IMR-90 (cell line): ENCODE measurements around the gene ABCB9. TPM values are rescaled to one million over a fixed set of nuclear protein-coding genes. Genes with fewer than 3 reads are reported as not detected.
"Not testable (repeated sequence)": the region's sequence is repeated elsewhere in the genome, so short reads cannot be mapped to it uniquely, and the experiment has no call there.

Experiments
- ATAC-seq: fragments of 200-7000 bp; cut with Tn5 transposase; 2 replicates; pipeline ENCODE4 v1.9.1; 2020; ENCODE audit warnings: low read depth, mild to moderate bottlenecking, moderate library complexity
- BruUV-seq: library from RNA; stranded (reverse); fragments of 400-500 nt; replicated peaks from 2 replicates; lab custom pipeline; 2021; lab: Mats Ljungman, UMichigan
- CTCF ChIA-PET: fragments of 300-600 bp; formaldehyde crosslinking; extraction: SDS; loops from one replicate; lab custom pipeline; 2021; ENCODE audit warnings: antibody characterized with exemption; lab: Yijun Ruan, JAX
- POLR2A ChIA-PET: fragments of 300-600 bp; sonication (Branson Sonifier 250); formaldehyde crosslinking; loops from one replicate; lab custom pipeline; 2022; ENCODE audit warnings: antibody characterized with exemption; ENCODE audit not compliant: unreplicated experiment; lab: Charles Lee
- DNase-seq: peaks from one replicate; pipeline ENCODE4 v3.0.0; 2013
- H2AFZ ChIP-seq: replicated peaks from 2 replicates; pipeline ENCODE3; 2013; ENCODE audit warnings: low read length, mild to moderate bottlenecking; ENCODE audit not compliant: poor library complexity
- H2AK5ac ChIP-seq: 2 replicates; pipeline ENCODE4 v1.6.1; 2013; ENCODE audit warnings: low read depth, low read length, inconsistent platforms
- H2AK9ac ChIP-seq: replicated peaks from 2 replicates; pipeline ENCODE3; 2013; ENCODE audit warnings: mild to moderate bottlenecking, low read depth, low read length, moderate library complexity; ENCODE audit not compliant: poor library complexity
- H2BK120ac ChIP-seq: 2 replicates; pipeline ENCODE4 v1.6.1; 2013; ENCODE audit warnings: low read depth, low read length, inconsistent platforms
- H2BK15ac ChIP-seq: 3 replicates; pipeline ENCODE4 v1.6.1; 2013; ENCODE audit warnings: low read depth, low read length, inconsistent platforms
- H2BK20ac ChIP-seq: 2 replicates; pipeline ENCODE4 v1.6.1; 2013; ENCODE audit warnings: low read depth, mild to moderate bottlenecking, inconsistent platforms, low read length, moderate library complexity
- H2BK5ac ChIP-seq: 2 replicates; pipeline ENCODE4 v1.6.1; 2013; ENCODE audit warnings: mild to moderate bottlenecking, low read depth, low read length, inconsistent platforms; ENCODE audit not compliant: poor library complexity, severe bottlenecking
- H3K14ac ChIP-seq: replicated peaks from 2 replicates; pipeline ENCODE4 v1.6.1; 2013; ENCODE audit warnings: low read depth, low read length, inconsistent platforms
- H3K18ac ChIP-seq: 2 replicates; pipeline ENCODE4 v1.6.1; 2013; ENCODE audit warnings: low read depth, low read length, control low read depth
- H3K23ac ChIP-seq: 2 replicates; pipeline ENCODE4 v1.6.1; 2013; ENCODE audit warnings: low read depth, low read length, inconsistent platforms
- H3K27ac ChIP-seq: 2 replicates; pipeline ENCODE4 v1.5.1; 2013; ENCODE audit warnings: mild to moderate bottlenecking, control low read depth, low read length; ENCODE audit not compliant: insufficient read depth
- H3K27me3 ChIP-seq: 2 replicates; pipeline ENCODE4 v1.6.1; 2013; ENCODE audit warnings: low read length; ENCODE audit not compliant: control insufficient read depth, insufficient read depth
- H3K36me3 ChIP-seq: 2 replicates; pipeline ENCODE4 v1.6.1; 2013; ENCODE audit warnings: low read length, mixed read lengths; ENCODE audit not compliant: control insufficient read depth, insufficient read depth
- H3K4ac ChIP-seq: 2 replicates; pipeline ENCODE4 v1.6.1; 2013; ENCODE audit warnings: low read depth, low read length, inconsistent platforms
- H3K4me1 ChIP-seq: 2 replicates; pipeline ENCODE4 v1.6.1; 2013; ENCODE audit warnings: low read length, mixed read lengths; ENCODE audit not compliant: control insufficient read depth, insufficient read depth
- H3K4me2 ChIP-seq: 2 replicates; pipeline ENCODE4 v1.6.1; 2013; ENCODE audit warnings: low read depth, mild to moderate bottlenecking, control low read depth, low read length, moderate library complexity
- H3K4me3 ChIP-seq: 2 replicates; pipeline ENCODE4 v1.5.1; 2013; ENCODE audit warnings: low read depth, mild to moderate bottlenecking, control low read depth, low read length, moderate library complexity; ENCODE audit not compliant: insufficient read depth
- H3K56ac ChIP-seq: 2 replicates; pipeline ENCODE4 v1.6.1; 2013; ENCODE audit warnings: low read length, inconsistent platforms; ENCODE audit not compliant: insufficient read depth; ENCODE audit errors: extremely low read depth
- H3K79me1 ChIP-seq, 2 experiments: 2 replicates each; pipeline ENCODE4 v1.6.1; 2013; ENCODE audit warnings: low read length in 2 of 2, inconsistent platforms in 1 of 2, low read depth in 1 of 2
- H3K9ac ChIP-seq: 2 replicates; pipeline ENCODE4 v1.6.1; 2013; ENCODE audit warnings: low read depth, low read length, control low read depth
- H3K9me1 ChIP-seq: 2 replicates; pipeline ENCODE4 v1.6.1; 2013; ENCODE audit warnings: low read length, inconsistent platforms; ENCODE audit not compliant: insufficient read depth
- H3K9me3 ChIP-seq: 2 replicates; pipeline ENCODE4 v1.6.1; 2013; ENCODE audit warnings: low read length; ENCODE audit not compliant: control insufficient read depth, insufficient read depth
- H4K20me1 ChIP-seq: 2 replicates; pipeline ENCODE4 v1.6.1; 2013; ENCODE audit warnings: low read length, inconsistent platforms; ENCODE audit not compliant: insufficient read depth
- H4K5ac ChIP-seq: 2 replicates; pipeline ENCODE4 v1.6.1; 2013; ENCODE audit warnings: mild to moderate bottlenecking, low read depth, low read length, control low read depth
- H4K8ac ChIP-seq, 2 experiments: 2 replicates each; pipeline ENCODE4 v1.6.1; 2013; ENCODE audit warnings: low read depth in 2 of 2, low read length in 2 of 2, control low read depth in 1 of 2, inconsistent platforms in 1 of 2
- H4K91ac ChIP-seq: 2 replicates; pipeline ENCODE4 v1.6.1; 2013; ENCODE audit warnings: low read depth, low read length, inconsistent platforms; ENCODE audit not compliant: insufficient read depth
- WGBS, 2 experiments: methylation state at CpG; one replicate each; pipeline versions ENCODE4 v1.1.5 to v1.1.7; 2013; ENCODE audit warnings: missing lambda C conversion rate in 2 of 2; ENCODE audit not compliant: insufficient read length in 1 of 2; ENCODE audit errors: extremely low coverage in 2 of 2; 5-methylcytosine and 5-hydroxymethylcytosine counted together
- dilution Hi-C: fragments of 300-500 bp; cut with HindIII; formaldehyde crosslinking; loops from one replicate; pipeline ENCODE4 v1.14.3; 2018; ENCODE audit warnings: low sequenced_read_pairs; ENCODE audit not compliant: unreplicated experiment
- in situ Hi-C: fragments of 300-500 bp; cut with MboI; formaldehyde crosslinking; loops from 3 replicates; pipeline ENCODE4 v1.14.3; 2019; ENCODE audit warnings: low sequenced_read_pairs, inconsistent platforms, mixed read lengths
- intact Hi-C: fragments of 100-400 bp; cut with micrococcal nuclease; formaldehyde crosslinking; loops from 2 replicates; pipeline ENCODE4 v1.10.0; 2022
- polyA plus RNA-seq, 3 experiments: library from polyadenylated mRNA; depleted of rRNA; stranded (reverse); fragments of >200 nt; gene quantifications; 2 replicates each; pipeline ENCODE4 v1.2.3, GENCODE V29; 2012; ENCODE audit warnings: low replicate concordance in 1 of 3
- total RNA-seq: library from RNA; depleted of rRNA; stranded (reverse); fragments of >200 nt; gene quantifications from 2 replicates; pipeline ENCODE4 v1.2.3, GENCODE V29; 2012

The ABCB9 gene
- total and polyA plus RNA-seq, 2 of the 4 experiments (the other 2 are of a cell fraction) = 5.6 to 8.3 TPM

- H3K56ac ChIP-seq, DNase-seq, H2AK5ac ChIP-seq, dilution Hi-C loops, CTCF ChIA-PET, H2BK20ac ChIP-seq, H4K8ac ChIP-seq, H3K18ac ChIP-seq, in situ Hi-C loops, H3K23ac ChIP-seq, H2AK9ac ChIP-seq, H3K4me3 ChIP-seq, H3K9me3 ChIP-seq, ATAC-seq, H3K79me1 ChIP-seq, H3K9me1 ChIP-seq, H4K20me1 ChIP-seq, H3K14ac ChIP-seq, intact Hi-C loops, H3K4me1 ChIP-seq, BruUV-seq, POLR2A ChIA-PET, H2AFZ ChIP-seq, H4K91ac ChIP-seq, H2BK5ac ChIP-seq, H2BK120ac ChIP-seq, H3K27ac ChIP-seq, H2BK15ac ChIP-seq, H3K4ac ChIP-seq, H3K27me3 ChIP-seq, H4K5ac ChIP-seq, H3K36me3 ChIP-seq, H3K9ac ChIP-seq, H3K4me2 ChIP-seq: not testable (repeated sequence)
- WGBS, 2 experiments = no CpG with 5 or more reads among the region's 5 CpGs
Observed at GRCh38 chr12:122905258-122905657, 61.0 kb downstream of the ABCB9 start.
